Endothelial cell of umbilical vein (primary cell): ENCODE data around the gene GAS5. TPM values are rescaled to one million over a fixed set of nuclear protein-coding genes. Genes with fewer than 3 reads are reported as not detected.
A peak's percentile ranks its signal among the peaks of the same experiment; 100 is the strongest.

Source experiments
- BruUV-seq: library from RNA; stranded (reverse); fragments of 400-500 nt; replicated peaks from 2 replicates; lab custom pipeline; 2021; lab: Mats Ljungman, UMichigan
- CTCF ChIA-PET: fragments of 300-600, 350-600 bp; sonication (Branson Sonifier 250); formaldehyde crosslinking; loops from one replicate; lab custom pipeline; 2021; ENCODE audit warnings: antibody characterized with exemption, inconsistent platforms; lab: Charles Lee
- POLR2A ChIA-PET: fragments of 300-600, 350-600 bp; sonication (Branson Sonifier 250); formaldehyde crosslinking; loops from one replicate; lab custom pipeline; 2021; ENCODE audit warnings: antibody characterized with exemption, inconsistent platforms; lab: Charles Lee
- DNase-seq: peaks from one replicate; pipeline ENCODE4 v3.0.0-alpha.2; 2011; ENCODE audit warnings: low read depth, low spot score
- FAIRE-seq: peaks from 2 replicates; lab custom pipeline; 2011; peaks lifted over from hg19 to GRCh38; lab: Jason Lieb, UNC
- H2AFZ ChIP-seq: 2 replicates; pipeline ENCODE4 v1.6.0; 2012; ENCODE audit warnings: low read depth, low read length, control low read depth, inconsistent platforms
- H3K27ac ChIP-seq: 2 replicates; pipeline ENCODE4 v1.5.1; 2011; ENCODE audit warnings: low read depth, mild to moderate bottlenecking, control low read depth, low read length, moderate library complexity; ENCODE audit not compliant: insufficient read depth
- H3K27me3 ChIP-seq, 2 experiments: 2 replicates each; pipeline versions ENCODE4 v1.6.0 to v1.6.1; 2011; ENCODE audit warnings: low read length in 2 of 2, mixed read lengths in 1 of 2; ENCODE audit not compliant: control insufficient read depth in 2 of 2, insufficient read depth in 2 of 2
- H3K36me3 ChIP-seq, 2 experiments: 2 replicates in 1 of 2; 3 replicates in 1 of 2; pipeline ENCODE4 v1.5.1; 2011; ENCODE audit warnings: low read length in 2 of 2, mild to moderate bottlenecking in 1 of 2, moderate library complexity in 1 of 2; ENCODE audit not compliant: control insufficient read depth in 2 of 2, insufficient read depth in 2 of 2; ENCODE audit errors: extremely low read depth in 1 of 2
- H3K4me1 ChIP-seq: 3 replicates; pipeline ENCODE4 v1.5.1; 2011; ENCODE audit warnings: mild to moderate bottlenecking, low read length; ENCODE audit not compliant: control insufficient read depth, insufficient read depth; ENCODE audit errors: extremely low read depth
- H3K4me2 ChIP-seq: 2 replicates; pipeline ENCODE4 v1.6.1; 2011; ENCODE audit warnings: low read length, control low read depth, mixed read lengths; ENCODE audit not compliant: insufficient read depth
- H3K4me3 ChIP-seq, 3 experiments: fragments of 200-600 bp in 1 of 3; sonication (generic), shearing (Covaris generic) in 1 of 3; replicated peaks in 1 of 3; 2 replicates each; pipeline ENCODE4 v1.5.1; 2011 to 2016; ENCODE audit warnings: control low read depth in 3 of 3, low read length in 3 of 3, mild to moderate bottlenecking in 2 of 3, inconsistent platforms in 1 of 3, low read depth in 1 of 3, moderate library complexity in 1 of 3; ENCODE audit not compliant: insufficient read depth in 1 of 3
- H3K79me2 ChIP-seq: 2 replicates; pipeline ENCODE4 v1.6.0; 2012; ENCODE audit warnings: low read length, inconsistent platforms; ENCODE audit not compliant: control insufficient read depth, insufficient read depth
- H3K9ac ChIP-seq: replicated peaks from 2 replicates; pipeline ENCODE3; 2011; ENCODE audit warnings: low read length, control low read depth; ENCODE audit not compliant: insufficient read depth; ENCODE audit errors: extremely low read depth
- H3K9me1 ChIP-seq: replicated peaks from 3 replicates; pipeline ENCODE4 v1.6.0; 2011; ENCODE audit warnings: mild to moderate bottlenecking, low read length; ENCODE audit not compliant: control insufficient read depth, insufficient read depth; ENCODE audit errors: extremely low read depth
- H3K9me3 ChIP-seq: replicated peaks from 2 replicates; pipeline ENCODE4 v1.5.1; 2012; ENCODE audit warnings: low read length, inconsistent platforms; ENCODE audit not compliant: control insufficient read depth, insufficient read depth
- H4K20me1 ChIP-seq: replicated peaks from 2 replicates; pipeline ENCODE3; 2011; ENCODE audit warnings: mild to moderate bottlenecking, low read length; ENCODE audit not compliant: control insufficient read depth, insufficient read depth; ENCODE audit errors: extremely low read depth
- EZH2 ChIP-seq: IDR thresholded peaks from 2 replicates; pipeline ENCODE4 v1.6.1; 2012; ENCODE audit warnings: borderline replicate concordance, low read depth, mild to moderate bottlenecking, moderate library complexity, low read length, inconsistent platforms; ENCODE audit not compliant: severe bottlenecking
- FOS ChIP-seq: IDR thresholded peaks from 2 replicates; pipeline ENCODE4 v1.6.1; 2011; ENCODE audit warnings: mild to moderate bottlenecking, low read length, moderate library complexity, borderline replicate concordance; ENCODE audit not compliant: insufficient read depth
- GATA2 ChIP-seq: IDR thresholded peaks from 2 replicates; pipeline ENCODE4 v1.7.0; 2011; ENCODE audit warnings: low read depth, mild to moderate bottlenecking, moderate library complexity, mixed read lengths, low read length; ENCODE audit not compliant: insufficient read length, insufficient read depth
- JUN ChIP-seq: IDR thresholded peaks from 2 replicates; pipeline ENCODE4 v1.6.1; 2011; ENCODE audit warnings: borderline replicate concordance, low read depth; ENCODE audit not compliant: insufficient read length, insufficient read depth
- MYC ChIP-seq: IDR thresholded peaks from one replicate; pipeline ENCODE4 v1.6.1; 2011; ENCODE audit warnings: mild to moderate bottlenecking, low read depth, low read length
- POLR2A ChIP-seq: IDR thresholded peaks from 2 replicates; pipeline ENCODE4 v1.6.1; 2012; ENCODE audit warnings: low read depth, mild to moderate bottlenecking, control low read depth, low read length
- POLR2AphosphoS5 ChIP-seq: IDR thresholded peaks from 2 replicates; pipeline ENCODE4 v1.6.1; 2012; ENCODE audit warnings: low read depth, mild to moderate bottlenecking, control low read depth, low read length, moderate library complexity; ENCODE audit not compliant: insufficient read depth
- dilution Hi-C: fragments of 300-500 bp; cut with MboI; formaldehyde crosslinking; loops from one replicate; pipeline ENCODE4 v1.15.0; 2019; ENCODE audit warnings: low sequenced_read_pairs; ENCODE audit not compliant: extremely low pct_ligation_motif_present
- intact Hi-C: fragments of 100-400 bp; cut with micrococcal nuclease; formaldehyde crosslinking; loops from one replicate; pipeline ENCODE4 v1.10.0; 2022
- polyA plus RNA-seq, 4 experiments: library from polyadenylated mRNA; depleted of rRNA in 3 of 4; stranded (reverse) in 3 of 4; unstranded in 1 of 4; fragments of >200 nt; gene quantifications; 2 replicates each; pipeline versions ENCODE4 v1.2.1 to v1.2.3, GENCODE V29; 2011 to 2012; ENCODE audit warnings: missing spikeins in 1 of 4
- total RNA-seq: library from RNA; stranded (reverse); gene quantifications from 2 replicates; pipeline ENCODE4 v1.2.3, GENCODE V29; 2021
- TF ChIP-seq, protein P1 (sequence below): IDR thresholded peaks from 2 replicates; pipeline ENCODE4 v1.6.1; 2011; ENCODE audit not compliant: insufficient read depth, insufficient read length
- TF ChIP-seq, protein P2 (sequence below), 2 donors: IDR thresholded peaks; 1 replicate in 1 of 2; 2 replicates in 1 of 2; pipeline ENCODE4 v1.5.1; 2011; ENCODE audit warnings: low read length in 2 of 2, mild to moderate bottlenecking in 2 of 2, moderate library complexity in 2 of 2, control low read depth in 1 of 2, inconsistent platforms in 1 of 2, low read depth in 1 of 2; ENCODE audit not compliant: insufficient read depth in 1 of 2; ENCODE audit errors: extremely low read depth in 1 of 2

The GAS5 gene
- total and polyA plus RNA-seq, 2 donors (not counting 3 experiments of a cell fraction or from before 2014, with no cell fraction given): 343 to 492 TPM

DNA sequence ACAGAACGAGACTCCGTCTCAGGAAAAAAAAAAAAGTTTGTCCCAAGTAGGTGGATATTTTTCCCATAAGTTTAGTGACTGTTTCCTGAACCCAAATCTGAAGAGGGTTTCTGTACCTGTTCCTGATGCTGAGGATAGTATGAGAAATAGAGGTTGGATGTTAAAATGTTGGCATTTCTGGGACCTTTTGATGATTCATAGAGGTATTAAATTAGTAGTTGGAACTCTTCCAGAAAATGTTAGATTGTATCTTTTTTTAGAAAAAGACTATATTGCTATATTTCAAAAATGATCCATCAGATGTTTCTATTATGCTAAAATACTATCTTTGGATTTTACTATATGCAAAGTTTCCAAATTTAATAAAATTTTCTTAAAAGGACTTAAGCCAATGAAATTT, 40.2 kb downstream of the GAS5 start:
- Histone ChIP-seq H3K27ac (no peak overlapping the region), H3K9me1 (no peaks in the 10 kb centered on the region), H3K79me2 (peaks cover 16% of the 10 kb centered on the region), H3K4me3 (no peak overlapping the region), H4K20me1 (no peaks in the 10 kb centered on the region), H3K36me3 (no peaks in the 10 kb centered on the region), H3K9me3 (no peaks in the 10 kb centered on the region), H3K27me3 (no peaks in the 10 kb centered on the region), H3K4me2 (peak overlapping the region; percentile 27), H2AFZ (no peak overlapping the region), H3K4me1 (peaks cover 13% of the 10 kb centered on the region), H3K9ac (no peak overlapping the region)
- dilution Hi-C loops: no loop called here
- DNase-seq (no peak), FAIRE-seq (no peak)
- TF ChIP-seq POLR2A (no peak), POLR2AphosphoS5 (no peak), JUN (no peak), GATA2 (no peak), FOS (no peak), EZH2 (no peak), MYC (no peak)
- TF ChIP-seq, protein P1, sequence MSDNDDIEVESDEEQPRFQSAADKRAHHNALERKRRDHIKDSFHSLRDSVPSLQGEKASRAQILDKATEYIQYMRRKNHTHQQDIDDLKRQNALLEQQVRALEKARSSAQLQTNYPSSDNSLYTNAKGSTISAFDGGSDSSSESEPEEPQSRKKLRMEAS: no peak
- TF ChIP-seq, protein P2, sequence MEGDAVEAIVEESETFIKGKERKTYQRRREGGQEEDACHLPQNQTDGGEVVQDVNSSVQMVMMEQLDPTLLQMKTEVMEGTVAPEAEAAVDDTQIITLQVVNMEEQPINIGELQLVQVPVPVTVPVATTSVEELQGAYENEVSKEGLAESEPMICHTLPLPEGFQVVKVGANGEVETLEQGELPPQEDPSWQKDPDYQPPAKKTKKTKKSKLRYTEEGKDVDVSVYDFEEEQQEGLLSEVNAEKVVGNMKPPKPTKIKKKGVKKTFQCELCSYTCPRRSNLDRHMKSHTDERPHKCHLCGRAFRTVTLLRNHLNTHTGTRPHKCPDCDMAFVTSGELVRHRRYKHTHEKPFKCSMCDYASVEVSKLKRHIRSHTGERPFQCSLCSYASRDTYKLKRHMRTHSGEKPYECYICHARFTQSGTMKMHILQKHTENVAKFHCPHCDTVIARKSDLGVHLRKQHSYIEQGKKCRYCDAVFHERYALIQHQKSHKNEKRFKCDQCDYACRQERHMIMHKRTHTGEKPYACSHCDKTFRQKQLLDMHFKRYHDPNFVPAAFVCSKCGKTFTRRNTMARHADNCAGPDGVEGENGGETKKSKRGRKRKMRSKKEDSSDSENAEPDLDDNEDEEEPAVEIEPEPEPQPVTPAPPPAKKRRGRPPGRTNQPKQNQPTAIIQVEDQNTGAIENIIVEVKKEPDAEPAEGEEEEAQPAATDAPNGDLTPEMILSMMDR (IDR thresholded peaks at IDR 0.05; ENCODE audit: extremely low read depth in 1 of 2, insufficient read depth in 1 of 2, low read depth in 1 of 2, low read length in 2 of 2): no peak
- CTCF ChIA-PET: interaction anchor here (1.1 kb wide), 1 partner anchor 398 kb away, joined by 6 read pairs; no protein-coding TSS in a partner anchor
- intact Hi-C loops: no loop called here
- no TSS peak for BruUV-seq
- POLR2A ChIA-PET: no interaction called here
